ENCODE results near the gene DSCAML1. TPM values are rescaled to one million over a fixed set of nuclear protein-coding genes. Genes with fewer than 3 reads are reported as not detected.

DSCAML1 gene
- total RNA-seq, 6 experiments from 2014 or later, result not detected

DNA sequence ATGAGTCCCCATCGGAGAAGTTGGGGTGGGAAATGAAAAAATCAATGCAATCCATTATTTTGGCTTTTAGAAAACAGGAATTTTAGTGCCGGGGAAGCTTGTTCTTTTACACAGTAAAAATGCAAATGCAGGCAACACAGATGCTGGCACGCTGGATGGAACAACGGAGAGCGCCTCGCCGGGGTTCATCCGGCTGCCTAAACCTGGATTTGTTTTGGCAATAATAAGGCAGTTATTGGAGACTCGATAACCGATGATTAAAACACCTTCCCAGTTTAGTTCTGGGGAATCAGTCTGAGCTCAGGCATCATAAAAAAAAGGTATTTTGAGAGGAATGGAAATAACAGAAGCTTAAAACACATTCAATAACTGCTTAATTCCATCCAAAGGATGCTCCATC is 2.9 kb downstream of the DSCAML1 start:
- Mint-ChIP-seq H3K4me1 (ENCODE audit: low read depth) (no peaks in the 10 kb centered on the region), H3K27me3 (ENCODE audit: insufficient read depth) (peaks cover 36% of the 10 kb centered on the region), H3K27ac (no peak overlapping the region), H3K36me3 (ENCODE audit: low read depth) (no peaks in the 10 kb centered on the region), H3K4me3 (no peak overlapping the region), H3K9me3 (no peaks in the 10 kb centered on the region)
- TF ChIP-seq, protein P1, sequence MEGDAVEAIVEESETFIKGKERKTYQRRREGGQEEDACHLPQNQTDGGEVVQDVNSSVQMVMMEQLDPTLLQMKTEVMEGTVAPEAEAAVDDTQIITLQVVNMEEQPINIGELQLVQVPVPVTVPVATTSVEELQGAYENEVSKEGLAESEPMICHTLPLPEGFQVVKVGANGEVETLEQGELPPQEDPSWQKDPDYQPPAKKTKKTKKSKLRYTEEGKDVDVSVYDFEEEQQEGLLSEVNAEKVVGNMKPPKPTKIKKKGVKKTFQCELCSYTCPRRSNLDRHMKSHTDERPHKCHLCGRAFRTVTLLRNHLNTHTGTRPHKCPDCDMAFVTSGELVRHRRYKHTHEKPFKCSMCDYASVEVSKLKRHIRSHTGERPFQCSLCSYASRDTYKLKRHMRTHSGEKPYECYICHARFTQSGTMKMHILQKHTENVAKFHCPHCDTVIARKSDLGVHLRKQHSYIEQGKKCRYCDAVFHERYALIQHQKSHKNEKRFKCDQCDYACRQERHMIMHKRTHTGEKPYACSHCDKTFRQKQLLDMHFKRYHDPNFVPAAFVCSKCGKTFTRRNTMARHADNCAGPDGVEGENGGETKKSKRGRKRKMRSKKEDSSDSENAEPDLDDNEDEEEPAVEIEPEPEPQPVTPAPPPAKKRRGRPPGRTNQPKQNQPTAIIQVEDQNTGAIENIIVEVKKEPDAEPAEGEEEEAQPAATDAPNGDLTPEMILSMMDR (IDR thresholded peaks at IDR 0.05), result no peak
- no peak for DNase-seq

DNA sequence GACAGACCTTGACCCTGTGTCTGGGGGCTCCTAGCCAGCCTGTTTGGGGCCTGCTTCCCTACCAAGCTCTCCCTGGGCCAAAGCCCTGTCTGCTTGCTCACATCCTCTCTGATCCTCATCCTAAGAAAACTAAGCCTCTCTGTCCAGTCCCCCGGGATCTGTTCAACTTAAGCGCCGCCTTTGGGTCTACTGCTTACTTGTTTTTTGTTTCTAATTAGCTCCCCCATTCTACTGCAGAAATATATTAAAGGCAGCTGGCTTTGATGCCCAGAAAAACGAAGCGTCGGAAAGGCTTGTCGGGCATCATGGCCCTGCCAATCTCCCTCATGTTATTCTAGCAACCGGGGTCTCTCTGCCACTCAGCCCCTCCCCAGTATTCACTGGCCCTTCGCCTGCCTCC is 3.4 kb downstream of the DSCAML1 start:
- no peak for DNase-seq
- TF ChIP-seq, protein P1 (IDR thresholded peaks at IDR 0.05), result no peak
- Mint-ChIP-seq H3K27me3 (ENCODE audit: insufficient read depth) (peaks cover 36% of the 10 kb centered on the region), H3K4me1 (ENCODE audit: low read depth) (no peaks in the 10 kb centered on the region), H3K36me3 (ENCODE audit: low read depth) (no peaks in the 10 kb centered on the region), H3K4me3 (no peak overlapping the region), H3K27ac (no peak overlapping the region), H3K9me3 (no peaks in the 10 kb centered on the region)

DNA sequence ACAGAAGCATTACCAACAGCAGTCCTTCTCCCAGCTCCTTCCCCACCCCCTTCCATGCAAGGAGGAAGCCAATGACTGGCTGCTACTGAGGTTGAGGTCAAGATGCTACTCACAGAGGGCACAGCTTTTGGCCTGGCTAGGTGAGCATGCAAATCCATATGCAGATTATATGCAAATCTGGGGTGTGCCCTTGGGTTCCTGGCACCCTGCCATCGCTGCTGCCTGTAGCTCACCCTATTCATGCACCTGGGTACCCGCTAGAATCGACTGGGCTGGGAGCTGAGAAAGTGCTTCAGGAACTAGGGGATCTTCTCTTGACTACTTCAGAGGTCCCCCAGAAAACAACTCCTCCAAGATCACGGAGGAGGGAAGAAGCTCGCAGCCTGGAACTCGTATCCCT is 4.0 kb downstream of the DSCAML1 start:
- Mint-ChIP-seq H3K4me1 (ENCODE audit: low read depth) (no peaks in the 10 kb centered on the region), H3K27ac (no peak overlapping the region), H3K36me3 (ENCODE audit: low read depth) (no peaks in the 10 kb centered on the region), H3K27me3 (ENCODE audit: insufficient read depth) (peaks cover 40% of the 10 kb centered on the region), H3K4me3 (no peak overlapping the region), H3K9me3 (no peaks in the 10 kb centered on the region)
- no peak for DNase-seq
- TF ChIP-seq, protein P1 (IDR thresholded peaks at IDR 0.05), result no peak

DNA sequence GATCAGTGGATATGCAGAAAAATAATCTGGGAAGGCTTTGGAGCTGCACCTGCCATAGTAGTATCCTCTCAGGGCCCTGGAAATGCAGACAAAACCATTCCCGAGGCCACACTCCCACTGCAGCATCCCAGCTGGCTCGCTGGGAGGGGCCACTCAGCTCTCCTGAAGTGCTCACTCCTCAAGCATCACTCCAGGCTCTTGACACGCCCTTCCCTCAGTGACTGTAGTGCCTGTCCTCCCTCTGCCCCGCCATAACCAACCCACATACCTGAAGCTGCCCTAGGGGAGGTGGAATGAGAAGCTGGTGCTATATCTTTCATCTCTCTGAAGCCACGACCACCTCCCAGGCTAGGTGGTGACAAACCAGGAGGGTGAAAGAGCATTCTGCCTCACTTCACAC is 4.8 kb downstream of the DSCAML1 start:
- H3K4me1 Mint-ChIP-seq (ENCODE audit: low read depth), result no peaks in the 10 kb centered on the region
- H3K4me3 Mint-ChIP-seq, result no peak overlapping the region
- H3K27me3 Mint-ChIP-seq (ENCODE audit: insufficient read depth), result peaks cover 40% of the 10 kb centered on the region
- TF ChIP-seq, protein P1 (IDR thresholded peaks at IDR 0.05), result no peak
- H3K36me3 Mint-ChIP-seq (ENCODE audit: low read depth), result no peaks in the 10 kb centered on the region
- H3K9me3 Mint-ChIP-seq, result no peaks in the 10 kb centered on the region
- DNase-seq, result no peak
- H3K27ac Mint-ChIP-seq, result no peak overlapping the region

DNA sequence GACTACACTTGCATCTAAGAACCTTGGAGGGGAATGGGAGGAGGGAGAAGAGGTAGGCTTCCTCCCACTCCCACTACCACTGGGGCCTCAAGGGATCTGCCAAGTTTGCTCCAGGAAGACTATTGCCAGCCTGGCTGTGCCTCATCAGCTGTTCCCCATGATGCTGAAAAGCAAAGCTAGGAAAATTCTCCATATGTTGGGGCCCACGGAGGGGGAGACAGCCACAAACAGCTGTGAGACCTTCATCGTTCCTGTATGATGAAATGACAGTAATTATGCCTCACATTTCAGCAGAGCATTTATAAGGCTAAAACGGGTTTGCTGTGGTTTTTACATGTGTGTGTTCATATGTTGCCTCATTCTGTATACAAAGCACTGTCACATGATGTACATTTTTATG is 6.7 kb downstream of the DSCAML1 start:
- DNase-seq, result no peak
- no peaks in the 10 kb centered on the region for H3K4me1 Mint-ChIP-seq (ENCODE audit: low read depth)
- no peaks in the 10 kb centered on the region for H3K36me3 Mint-ChIP-seq (ENCODE audit: low read depth)
- peaks cover 40% of the 10 kb centered on the region for H3K27me3 Mint-ChIP-seq (ENCODE audit: insufficient read depth)
- H3K9me3 Mint-ChIP-seq, result no peaks in the 10 kb centered on the region
- no peak overlapping the region for H3K4me3 Mint-ChIP-seq
- TF ChIP-seq, protein P1 (IDR thresholded peaks at IDR 0.05), result no peak
- no peak overlapping the region for H3K27ac Mint-ChIP-seq

DNA sequence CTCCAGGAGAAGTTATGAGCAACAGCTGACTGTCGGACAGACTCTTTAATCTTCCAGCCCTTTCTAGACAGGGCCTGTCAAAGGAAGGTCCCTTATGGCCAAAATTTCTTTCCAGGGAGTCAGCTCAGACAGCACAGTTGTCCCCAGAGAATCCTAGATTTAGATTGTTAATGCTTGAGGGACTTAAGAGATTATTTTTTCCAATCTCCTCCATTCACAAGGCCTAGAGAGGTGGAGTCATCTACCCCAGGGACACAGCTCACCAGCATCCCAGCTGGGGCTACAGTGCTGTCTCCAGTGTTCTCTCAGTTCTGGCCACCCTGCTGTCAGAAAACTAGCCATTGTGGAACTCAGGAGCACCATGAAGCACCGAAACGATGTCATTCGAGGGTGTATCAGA is 7.8 kb downstream of the DSCAML1 start:
- TF ChIP-seq, protein P1 (IDR thresholded peaks at IDR 0.05), result no peak
- Mint-ChIP-seq H3K4me3 (no peak overlapping the region), H3K27me3 (ENCODE audit: insufficient read depth) (peaks cover 41% of the 10 kb centered on the region), H3K4me1 (ENCODE audit: low read depth) (no peaks in the 10 kb centered on the region), H3K36me3 (ENCODE audit: low read depth) (no peaks in the 10 kb centered on the region), H3K9me3 (no peaks in the 10 kb centered on the region), H3K27ac (no peak overlapping the region)
- no peak for DNase-seq
